COLO668 (cell line): ENCODE results near the gene KDM2B.
A peak's percentile ranks its signal among the peaks of the same experiment; 100 is the strongest.
"Not testable (repeated sequence)": the region's sequence is repeated elsewhere in the genome, so short reads cannot be mapped to it uniquely, and the experiment has no call there.

Experiments used
- DNase-seq: peaks from one replicate; lab custom pipeline; 2025; ENCODE audit not compliant: unreplicated experiment; lab: John Stamatoyannopoulos, UW

KDM2B gene

DNA sequence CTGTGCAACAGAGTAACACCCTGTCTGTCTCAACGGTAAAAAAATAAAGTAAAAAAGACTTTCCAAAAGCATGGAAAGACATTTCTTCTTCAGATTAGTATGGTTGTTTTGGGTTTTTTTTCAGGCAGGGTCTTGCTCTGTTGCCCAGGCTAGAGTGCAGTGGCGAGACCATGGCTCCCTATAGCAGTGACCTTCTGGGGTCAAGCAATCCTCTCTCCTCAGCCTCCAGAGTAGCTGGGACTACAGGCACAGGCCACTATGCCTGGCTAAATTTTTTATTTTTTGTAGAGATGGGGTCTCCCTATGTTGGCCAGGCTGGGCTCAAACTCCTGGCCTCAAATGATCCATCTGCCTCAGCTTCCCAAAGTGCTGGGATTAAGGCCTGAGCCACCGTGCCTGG lies 72.8 kb downstream of the KDM2B start:
- no peak for DNase-seq

DNA sequence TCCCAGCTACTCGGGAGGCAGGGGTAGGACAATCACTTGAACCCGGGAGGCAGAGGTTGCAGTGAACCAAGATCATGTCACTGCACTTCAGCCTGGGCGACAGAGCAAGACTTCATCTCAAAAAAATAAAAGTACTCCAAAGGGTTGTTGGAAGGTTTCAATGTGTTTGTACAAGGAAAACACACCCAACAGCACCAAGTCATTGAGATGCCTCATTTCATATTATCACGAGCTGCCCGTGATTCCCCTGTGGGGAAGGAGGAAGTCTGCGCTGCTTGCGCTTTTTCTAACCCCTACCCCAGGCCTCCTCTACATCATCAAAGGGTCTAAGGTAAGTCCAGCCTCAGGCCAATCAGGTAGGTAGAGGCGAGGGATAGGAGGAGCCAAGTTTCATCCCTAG lies 73.6 kb downstream of the KDM2B start:
- no peak for DNase-seq

DNA sequence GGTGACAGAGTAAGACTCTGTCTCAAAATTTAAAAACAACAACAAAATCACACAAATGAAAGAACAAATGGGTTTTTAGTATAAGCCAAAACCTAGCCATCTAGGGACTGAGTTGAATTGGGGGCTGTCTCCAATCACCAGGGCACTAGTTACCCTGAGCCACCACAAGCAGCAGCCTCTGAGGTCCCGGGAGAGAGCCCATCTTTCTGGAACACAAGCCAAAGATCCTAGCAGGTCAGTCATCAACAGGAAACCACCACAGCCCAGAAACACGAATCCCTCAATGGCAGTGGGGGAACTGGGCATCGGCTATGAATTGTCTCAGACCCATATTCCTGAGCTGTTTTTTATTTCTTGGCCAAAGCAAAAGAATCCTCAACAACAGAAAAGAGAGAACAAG lies 75.3 kb downstream of the KDM2B start:
- no peak for DNase-seq

DNA sequence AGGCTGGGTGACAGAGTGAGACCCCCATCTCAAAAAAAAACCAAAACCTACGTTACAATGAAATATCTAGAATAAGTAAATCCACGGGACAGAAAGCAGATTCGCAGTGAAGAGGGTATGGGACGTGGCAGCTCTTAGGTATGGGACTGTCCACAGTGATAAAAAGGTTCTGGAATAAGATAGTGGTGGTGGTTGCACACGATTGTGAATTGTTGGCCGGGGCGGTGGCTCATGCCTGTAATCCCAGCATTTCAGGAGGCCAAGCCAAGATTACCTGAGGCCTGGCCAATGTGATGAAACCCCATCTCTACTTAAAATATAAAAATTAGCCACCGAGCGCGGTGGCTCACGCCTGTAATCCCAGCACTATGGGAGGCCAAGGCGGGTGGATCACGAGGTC lies 76.3 kb downstream of the KDM2B start:
- DNase-seq, result no peak

DNA sequence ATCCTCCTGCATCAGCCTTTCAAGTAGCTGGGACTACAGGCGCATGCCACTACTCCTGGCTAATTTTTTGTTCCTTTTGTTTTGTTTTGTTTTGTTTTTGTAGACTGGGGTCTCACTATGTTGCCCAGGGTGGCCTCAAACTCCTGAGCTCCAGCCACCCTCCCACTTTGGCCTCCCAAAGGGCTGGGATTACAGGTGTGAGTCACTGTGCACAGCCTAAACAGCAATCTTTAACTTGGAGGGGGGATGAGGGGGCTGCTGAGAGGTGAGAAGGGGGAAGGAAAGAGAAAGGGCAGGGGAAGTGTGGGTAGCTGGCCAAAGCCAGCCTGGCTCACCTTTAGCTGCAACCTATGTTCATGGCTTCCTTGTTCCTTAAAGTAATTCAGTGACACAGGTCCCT lies 77.4 kb downstream of the KDM2B start:
- no peak for DNase-seq

DNA sequence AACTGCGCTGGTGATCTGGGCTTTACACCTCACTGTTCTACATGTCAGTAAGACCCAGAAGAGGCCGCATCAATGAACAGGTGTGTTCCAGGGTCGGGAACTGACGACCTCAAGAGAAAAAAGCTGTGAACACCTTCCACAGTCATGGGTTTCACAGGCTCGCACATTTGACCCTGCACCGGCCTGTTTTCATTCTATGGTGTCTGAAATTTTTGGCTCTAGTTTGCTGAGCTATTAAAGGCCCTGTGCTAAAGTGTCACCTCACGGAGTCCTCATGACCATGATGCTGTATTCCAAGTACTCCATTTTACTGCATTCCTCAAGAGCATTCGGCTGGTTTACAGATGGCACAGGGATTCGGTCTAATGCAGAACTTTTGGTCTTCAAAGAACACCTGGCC lies 78.9 kb downstream of the KDM2B start:
- DNase-seq, result no peak

DNA sequence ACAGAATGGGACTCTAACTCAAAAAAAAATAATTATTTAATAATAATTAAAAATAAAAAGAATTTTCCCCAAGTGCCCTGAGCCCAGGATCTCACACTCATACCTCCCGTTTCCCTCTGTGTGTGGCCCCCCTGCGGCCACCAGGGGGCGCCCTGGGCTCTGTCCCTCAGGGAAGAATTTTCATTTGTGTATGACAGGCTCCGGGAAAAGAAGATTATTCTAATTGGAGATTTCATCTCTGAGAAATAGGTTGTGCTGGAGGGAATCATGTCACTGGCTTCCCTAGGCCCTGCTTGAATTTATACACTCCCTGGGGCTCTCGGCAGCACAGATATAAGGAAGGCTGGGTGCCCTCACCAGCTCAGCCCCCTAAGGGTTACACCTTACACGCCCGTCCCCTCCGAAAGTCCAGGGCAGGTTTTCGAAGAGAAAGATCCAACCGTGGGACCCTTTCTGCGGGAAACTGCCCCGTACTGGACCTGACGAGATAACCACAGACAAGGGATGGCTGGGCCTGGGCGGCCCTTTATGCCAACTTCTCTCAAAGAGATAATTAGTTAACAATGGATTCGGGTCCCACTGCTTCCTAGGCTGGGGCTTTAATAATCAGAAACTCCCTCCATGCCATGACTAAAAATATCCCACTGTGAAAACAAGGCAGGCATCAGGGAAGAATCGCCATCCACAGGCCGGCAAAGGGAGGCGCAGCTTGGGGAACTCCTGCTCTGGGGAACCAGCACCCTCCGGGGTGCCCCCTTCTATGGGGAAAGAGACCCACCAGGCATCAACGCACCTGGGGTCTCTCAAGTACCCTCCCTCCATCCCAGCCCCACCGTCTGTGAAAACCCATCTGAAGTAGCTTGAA lies 80.7 kb downstream of the KDM2B start:
- peak; percentile 81 for DNase-seq

DNA sequence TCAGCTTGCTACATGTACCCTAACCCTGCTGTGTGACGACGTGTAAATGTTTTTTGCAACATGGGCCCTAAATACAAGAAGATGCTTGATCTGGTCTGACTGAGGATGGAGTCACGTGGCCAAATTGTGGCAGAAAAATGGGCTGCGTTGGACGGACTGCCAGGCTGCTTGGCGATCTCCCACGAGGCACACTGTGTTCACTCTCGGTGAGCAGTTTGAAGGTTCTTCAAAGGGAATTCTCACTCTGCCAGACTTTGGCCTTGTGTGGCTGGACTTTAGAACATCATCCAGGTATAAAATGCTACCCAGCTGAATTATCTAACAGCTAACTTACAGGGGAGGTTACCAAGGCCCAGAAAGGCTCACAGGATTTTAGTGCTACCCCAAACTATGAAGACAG lies 85.1 kb downstream of the KDM2B start:
- no peak for DNase-seq

DNA sequence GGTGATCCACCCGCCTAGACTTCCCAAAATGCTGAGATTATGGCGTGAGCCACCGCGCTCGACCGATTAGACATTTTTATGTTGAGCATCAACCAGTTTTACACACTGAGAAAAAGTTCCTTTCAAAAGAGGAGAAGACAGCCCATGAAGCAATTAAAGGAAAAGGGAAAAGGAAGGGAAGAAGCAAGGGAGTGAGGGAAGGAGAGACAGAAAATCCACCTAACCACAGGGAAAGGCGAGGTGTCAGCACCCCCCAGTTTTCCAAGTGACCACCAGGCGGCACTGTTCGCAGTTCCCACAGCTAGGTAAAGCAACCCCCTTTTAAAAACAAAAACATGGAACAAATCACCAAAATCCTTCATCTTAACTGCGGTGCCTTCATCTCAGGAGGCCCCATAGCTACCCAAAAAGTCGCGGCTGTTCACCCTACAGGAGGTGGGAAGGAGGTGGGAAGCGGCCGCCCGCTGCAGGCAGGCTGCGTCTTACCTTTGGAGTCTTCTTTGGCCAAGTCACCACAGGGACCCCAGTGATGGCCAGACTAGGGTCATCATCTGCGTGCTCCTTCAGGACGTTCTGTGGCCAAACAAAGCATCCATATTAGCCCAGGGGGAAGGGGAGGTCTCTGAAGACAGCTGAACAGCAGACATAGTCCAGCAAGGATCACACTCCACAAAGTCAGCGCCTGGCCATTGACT lies 86.6 kb downstream of the KDM2B start:
- DNase-seq, result peak; percentile 47

DNA sequence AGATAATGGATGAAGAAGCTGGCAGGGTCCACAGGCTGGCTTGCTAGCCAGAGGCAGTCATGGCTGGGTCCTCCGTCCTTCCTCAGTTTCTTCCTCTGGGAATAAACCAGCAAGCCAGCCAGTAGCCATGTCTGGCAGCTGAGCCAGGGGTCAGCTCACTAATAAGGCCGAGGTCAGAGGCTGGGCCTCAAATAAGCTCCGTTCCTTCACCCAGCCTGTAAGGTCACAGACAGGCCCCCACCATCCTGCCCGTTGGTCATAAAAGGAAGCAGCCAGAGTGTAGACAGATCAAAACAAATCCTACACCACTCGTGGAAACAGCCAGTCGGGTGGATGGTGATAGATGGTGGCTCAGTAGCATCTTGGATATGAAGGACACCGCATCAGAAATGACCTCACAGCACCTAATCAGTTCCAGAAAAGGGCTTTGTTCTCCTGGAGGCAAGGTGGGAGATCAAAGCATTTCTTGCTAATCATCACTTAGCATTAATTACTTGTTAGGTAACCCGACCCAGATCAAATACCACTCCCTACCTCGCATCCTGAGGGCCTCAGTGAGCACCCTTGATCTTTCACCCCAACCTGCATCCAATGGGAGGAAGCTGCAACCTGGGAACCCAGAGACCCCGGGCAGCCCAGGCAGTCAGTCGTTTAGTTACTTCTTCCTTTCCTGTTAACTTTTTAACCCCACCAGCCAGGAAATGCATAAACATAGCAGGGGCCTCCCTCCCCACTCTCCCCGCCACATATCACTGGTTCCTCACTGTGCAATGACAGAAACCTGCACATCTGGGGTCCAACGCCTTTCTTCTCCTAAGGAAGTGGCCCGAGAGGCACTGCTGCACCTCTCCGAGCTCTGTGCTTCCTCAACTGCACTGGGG lies 90.2 kb downstream of the KDM2B start:
- DNase-seq, result no peak

DNA sequence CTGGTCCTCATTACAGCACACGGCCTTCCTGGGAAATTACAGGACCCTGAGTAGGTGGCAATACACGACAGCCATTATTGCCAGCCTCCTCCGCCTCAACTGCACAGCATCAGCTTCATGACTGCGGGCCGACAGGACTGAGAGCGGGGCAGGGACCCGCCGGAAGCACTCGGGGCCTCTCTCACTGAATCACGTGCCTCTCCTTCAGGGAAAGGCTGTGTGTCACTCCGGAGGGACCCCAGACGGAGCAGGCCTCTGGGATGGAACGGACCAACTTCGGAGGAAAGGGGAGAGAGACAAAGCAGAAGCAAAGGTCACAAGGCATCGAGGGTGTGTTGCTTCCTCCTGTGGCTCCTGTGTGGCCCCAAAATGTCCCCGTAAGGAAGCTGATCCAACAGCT lies 90.9 kb downstream of the KDM2B start:
- no peak for DNase-seq

DNA sequence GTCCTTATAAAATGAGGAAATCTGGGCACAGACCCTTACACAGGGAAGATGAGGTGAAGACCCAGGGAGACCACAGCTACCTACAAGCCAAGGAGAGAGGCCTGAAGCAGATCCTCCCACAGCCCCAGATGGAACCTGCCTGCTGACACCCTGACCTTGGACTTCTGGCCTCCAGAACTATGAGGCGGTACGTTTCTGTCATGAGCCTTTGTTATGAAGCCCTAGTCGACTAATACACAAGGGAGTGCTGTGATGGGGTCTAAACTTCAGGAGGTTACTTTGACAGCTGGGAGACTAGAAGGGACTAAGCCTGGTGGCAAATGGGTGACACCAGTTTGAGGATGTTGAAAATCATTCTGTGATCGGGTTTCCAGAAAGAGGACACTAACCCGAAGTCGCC lies 95.9 kb downstream of the KDM2B start:
- DNase-seq, result no peak

DNA sequence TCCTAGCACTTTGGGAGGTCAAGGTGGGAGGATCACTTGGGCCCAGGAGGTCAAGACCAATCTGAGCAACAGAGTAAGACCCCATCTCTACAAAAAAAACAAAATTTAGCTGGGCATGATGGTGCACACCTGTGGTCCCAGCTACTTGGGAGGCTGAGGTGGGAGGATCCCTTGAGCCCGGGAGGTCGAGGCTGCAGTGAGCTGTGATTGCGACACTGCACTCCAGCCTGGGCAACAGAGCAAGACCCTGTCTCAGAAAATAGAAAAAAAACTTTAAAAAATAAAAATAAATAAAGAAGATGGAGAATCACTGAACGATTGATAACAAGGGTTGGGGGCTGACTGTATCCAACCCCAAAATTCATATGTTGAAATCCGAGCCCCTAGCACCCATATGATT lies 96.3 kb downstream of the KDM2B start:
- not testable (repeated sequence) for DNase-seq

DNA sequence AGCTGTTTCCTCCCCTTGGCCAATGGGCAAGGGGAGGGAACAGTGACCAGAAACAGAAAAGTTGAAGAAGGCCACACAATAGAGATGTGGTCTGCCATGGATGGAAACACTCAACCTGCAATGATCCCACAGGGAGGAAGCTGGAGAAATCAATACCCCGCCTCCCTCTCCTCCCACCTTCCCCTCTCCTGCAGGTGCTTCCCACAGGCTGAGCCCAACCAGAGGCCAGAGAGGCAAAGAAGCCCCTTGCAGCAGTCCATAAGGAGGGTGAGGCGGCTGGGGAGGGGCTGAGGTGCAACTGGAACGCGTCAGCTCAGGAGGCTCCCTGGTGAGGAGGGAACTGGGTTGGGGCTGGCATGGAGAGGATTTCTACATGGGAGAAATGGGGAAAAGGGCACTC lies 96.9 kb downstream of the KDM2B start:
- no peak for DNase-seq

DNA sequence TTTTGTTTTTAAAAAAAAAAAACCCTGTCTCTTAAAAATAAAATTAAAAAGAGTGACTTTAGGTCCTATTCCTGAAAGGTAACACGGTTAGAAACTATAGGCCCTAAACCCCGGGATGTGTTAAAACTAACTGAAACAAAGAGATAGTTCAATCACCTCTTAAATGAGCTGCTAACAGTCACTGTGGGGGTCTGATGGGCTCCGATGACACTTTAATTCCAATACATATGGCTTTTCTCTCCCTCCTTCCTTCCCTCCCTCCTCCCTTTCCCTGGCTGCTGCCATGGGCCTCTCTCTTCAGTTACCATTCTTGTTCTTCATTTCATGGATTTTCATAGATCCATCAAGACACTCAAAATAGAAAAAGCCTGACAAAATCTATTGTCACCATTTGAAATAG lies 104.3 kb downstream of the KDM2B start:
- DNase-seq, result no peak

DNA sequence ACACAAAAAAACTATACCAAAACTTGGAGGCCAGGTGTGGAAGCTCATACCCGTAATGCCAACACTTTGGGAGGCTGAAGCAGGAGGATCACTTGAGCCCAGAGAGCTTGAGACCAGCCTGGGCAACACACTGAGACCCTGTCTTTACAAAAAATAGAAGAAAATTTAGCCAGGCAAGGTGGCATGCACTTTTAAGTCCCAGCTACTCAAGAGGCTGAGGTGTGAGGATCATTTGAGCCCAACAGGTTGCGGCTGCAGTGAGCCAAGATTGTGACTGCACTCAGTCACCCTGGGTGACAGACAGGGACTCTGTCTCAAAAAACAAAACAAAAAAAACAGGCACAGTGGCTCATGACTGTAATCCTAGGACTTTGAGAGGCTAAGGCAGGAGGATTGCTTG lies 105.5 kb downstream of the KDM2B start:
- no peak for DNase-seq

DNA sequence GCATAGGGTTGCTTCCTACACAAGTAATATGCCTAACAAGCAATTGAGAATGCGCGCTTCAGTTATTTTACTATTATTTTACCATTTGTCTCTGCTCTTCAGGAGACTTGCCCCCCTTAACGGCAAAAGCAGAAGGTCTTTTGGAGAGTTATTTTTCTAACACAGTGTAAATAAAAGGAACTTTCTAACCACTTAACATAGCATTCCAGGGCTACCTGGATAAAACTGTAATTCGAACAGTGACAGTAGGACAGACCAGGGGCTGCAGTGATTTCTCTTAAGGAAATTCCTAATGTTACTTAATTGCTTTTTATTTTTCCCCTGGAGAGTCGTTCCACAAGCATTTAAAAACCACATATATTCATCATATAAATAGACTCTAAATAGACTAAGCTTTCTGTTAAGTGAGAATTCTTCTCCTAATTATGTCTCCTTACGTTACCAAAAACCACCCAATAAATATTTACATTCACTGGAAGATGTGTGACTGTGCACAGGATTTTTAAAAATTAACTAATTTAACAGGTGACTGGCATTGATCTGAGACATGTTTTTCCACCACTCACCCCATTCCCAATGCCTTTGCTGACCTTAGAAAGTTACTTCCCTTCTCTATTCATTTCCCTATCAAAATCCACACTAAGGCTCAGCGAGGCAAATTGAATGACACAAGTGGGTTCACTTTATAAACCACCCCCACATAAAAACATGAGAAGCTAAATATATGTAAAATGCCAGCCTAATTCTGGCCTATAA lies 108.5 kb downstream of the KDM2B start:
- no peak for DNase-seq

DNA sequence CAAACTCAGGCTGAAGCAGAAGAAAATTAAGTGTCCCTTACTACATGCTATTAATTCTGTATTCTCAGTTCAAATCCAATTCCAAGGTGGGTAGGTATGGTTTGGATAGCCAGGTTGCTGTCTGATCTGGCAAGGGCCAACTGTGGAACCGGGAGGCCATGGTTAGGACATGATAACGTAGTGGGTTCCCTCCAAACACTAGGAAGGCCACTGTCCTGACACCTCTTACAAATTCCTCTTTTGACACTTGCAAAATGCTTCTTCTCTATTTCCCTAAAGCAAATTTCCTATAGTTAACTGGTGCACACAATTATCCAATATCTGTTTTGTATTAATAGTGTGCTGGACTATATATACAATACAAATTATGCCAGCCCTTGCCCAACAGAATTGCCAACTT lies 110.1 kb downstream of the KDM2B start:
- no peak for DNase-seq

DNA sequence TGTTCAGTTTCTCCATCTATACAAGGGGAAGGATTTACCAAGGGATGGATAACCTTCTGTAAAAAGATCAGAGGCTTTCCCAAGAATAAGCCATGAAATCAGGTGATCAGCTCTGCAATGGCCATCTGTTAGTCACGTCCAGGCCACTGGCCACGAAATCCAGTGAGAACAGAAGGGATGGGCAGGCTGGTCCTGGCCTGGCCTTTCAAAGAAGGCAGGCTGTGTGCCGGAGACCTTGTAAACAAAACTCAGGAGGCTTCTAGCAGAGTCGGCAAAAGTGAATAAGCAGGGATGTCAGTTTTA lies 112.4 kb downstream of the KDM2B start:
- no peak for DNase-seq

DNA sequence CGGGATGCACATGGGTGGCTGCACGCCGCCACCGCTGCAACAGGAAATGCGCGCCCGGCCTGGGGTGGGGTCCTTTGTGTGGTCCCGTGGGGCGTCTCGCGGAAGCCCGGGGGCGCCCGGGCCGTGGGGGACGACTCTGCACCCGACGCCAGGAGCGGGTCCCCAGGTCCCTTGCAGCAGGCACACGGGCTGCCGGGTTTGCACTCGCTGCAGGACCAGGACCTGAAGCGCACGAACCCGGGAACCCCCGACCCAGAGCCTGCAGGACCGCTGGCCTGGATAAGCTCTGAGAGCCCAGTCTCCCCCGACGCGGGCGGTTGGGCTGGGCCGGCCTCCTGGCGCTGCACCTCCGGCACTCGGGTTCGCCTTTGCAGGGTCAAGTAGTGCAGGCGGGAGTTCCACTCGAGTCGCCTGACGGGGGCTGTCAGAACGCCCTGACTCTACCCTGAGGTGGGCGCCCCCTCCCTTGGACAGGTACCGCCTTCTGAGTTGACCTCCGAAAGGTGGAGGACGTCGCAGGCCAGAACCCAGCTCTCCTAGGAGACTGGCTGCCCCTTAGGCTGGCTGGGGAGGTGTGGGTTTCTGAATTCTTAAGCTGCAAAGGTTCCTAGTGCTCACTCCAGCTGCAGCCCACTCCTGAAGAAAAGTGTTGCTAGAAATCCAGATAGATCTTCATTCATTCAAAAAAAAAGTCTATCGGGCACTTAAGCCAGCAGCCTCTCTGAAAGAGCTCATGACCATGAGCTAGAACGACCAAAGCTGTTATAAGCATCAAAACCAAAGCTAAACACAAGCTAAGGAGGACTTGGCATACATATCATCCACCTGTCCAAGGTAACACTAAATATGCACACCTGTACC lies 113.0 kb downstream of the KDM2B start:
- peak; percentile 69 for DNase-seq
